HT-29 (cell line): ENCODE results near the gene RCOR1. TPM values are rescaled to one million over a fixed set of nuclear protein-coding genes. Genes with fewer than 3 reads are reported as not detected.
"Not testable (repeated sequence)": the region's sequence is repeated elsewhere in the genome, so short reads cannot be mapped to it uniquely, and the experiment has no call there.

Experiments used
- DNase-seq: peaks from one replicate; pipeline ENCODE4 v3.0.0-alpha.2; 2015; ENCODE audit warnings: low spot score
- total RNA-seq: library from RNA; depleted of rRNA; stranded (reverse); fragments of >200 nt; shearing (Covaris generic); gene quantifications from 2 replicates; pipeline ENCODE4 v1.2.3, GENCODE V29; 2014

Gene RCOR1
- total RNA-seq, 1 experiment from 2014 or later = 5.2 TPM

GRCh38 chr14:102571043-102571442, 21.4 kb upstream of the RCOR1 start:
- no peak for DNase-seq

DNA sequence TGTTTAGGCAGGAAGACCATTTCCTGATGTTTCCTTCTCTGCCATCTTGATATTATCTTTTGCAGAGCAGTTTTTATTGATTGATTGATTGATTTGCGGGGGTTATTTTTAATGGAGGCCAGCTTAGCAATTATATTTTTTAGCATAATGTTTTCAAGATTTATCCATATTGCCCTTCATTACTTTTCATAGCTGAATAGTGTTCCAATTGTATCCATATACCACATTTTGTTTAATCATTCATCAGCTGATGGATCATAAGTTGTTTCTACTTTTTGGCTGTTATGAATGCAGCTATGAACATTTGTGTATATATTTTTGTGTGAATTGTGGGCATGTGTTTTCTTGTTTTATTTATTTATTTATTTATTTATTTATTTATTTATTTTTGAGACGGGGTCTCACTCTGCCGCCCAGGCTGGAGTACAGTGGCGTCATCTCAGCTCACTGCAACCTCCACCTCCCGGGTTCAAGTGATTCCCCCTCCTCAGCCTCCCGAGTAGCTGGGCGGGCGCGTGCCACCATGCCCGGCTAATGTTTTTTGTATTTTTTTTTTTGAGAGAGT, 20.9 kb upstream of the RCOR1 start:
- no peak for DNase-seq

DNA sequence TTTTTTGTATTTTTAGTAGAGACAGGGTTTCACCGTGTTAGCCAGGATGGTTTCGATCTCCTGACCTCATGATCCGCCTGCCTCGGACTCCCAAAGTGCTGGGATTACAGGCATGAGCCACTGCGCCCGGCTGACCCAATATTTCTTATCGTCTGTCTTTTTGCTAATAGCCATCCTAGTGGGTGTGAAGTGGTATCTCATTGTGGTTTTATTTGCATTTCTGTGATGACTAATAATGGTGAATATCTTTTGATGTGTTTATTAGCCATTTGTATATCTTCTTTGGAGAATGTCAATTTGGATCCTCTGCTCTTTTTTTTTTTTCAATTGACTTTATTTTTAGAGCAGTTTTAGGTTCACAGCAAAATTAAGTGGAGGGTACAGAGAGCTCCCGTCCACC, 19.3 kb upstream of the RCOR1 start:
- not testable (repeated sequence) for DNase-seq

DNA sequence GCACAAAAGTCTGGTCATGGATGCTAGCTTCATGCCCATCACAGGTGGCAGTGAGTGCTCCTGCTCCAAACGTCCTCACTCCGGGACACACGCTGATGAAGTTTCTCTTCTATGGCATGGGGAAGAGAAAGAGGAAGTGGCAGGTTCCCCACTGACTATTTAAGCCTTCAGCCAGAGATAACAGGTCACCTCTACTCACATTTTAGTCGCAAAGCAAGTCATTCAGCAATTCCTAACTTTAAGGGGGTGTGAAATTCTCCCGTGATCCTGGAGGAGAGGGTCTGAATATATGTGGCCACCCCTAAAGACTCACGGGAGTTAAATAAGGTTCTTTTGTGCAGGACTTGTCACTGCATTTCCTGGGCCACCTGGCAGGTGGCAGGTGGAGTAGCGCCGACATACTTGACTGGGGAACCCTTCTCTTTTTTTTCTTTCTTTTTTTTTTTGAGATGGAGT, 18.8 kb upstream of the RCOR1 start:
- DNase-seq = no peak

- no peak for DNase-seq
Measured at GRCh38 chr14:102574281-102575159, 17.9 kb upstream of the RCOR1 start.

- no peak for DNase-seq
Measured at GRCh38 chr14:102575160-102575845, 17.1 kb upstream of the RCOR1 start.

DNA sequence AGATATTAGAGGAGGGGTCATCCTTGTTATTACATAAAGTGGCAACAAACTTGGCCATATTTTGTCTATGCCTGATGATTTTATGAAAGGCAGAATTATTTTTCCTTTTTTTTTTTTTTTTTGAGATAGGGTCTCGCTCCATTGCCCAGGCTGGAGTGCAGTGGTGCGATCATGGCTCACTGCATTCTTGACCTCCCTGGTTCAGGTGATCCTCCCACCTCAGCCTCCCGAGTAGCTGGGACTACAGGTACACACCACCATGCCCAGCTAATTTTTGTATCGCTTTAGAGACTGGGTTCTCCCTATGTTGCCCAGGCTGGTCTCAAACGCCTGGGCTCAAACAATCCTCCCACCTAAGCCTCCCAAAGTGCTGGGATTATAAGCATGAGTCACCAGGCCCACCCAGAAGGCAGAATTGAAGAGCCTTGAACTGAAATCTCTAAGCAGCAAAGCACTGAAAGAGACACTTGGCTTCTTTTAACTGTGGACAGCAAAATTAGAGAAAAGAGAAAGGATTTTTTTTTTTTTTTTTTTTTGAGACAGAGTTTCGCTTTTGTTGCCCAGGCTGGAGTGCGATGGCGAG, 16.5 kb upstream of the RCOR1 start:
- not testable (repeated sequence) for DNase-seq

GRCh38 chr14:102578821-102579220, 13.6 kb upstream of the RCOR1 start:
- no peak for DNase-seq

- no peak for DNase-seq
Measured at GRCh38 chr14:102579696-102580549, 12.5 kb upstream of the RCOR1 start.

DNA sequence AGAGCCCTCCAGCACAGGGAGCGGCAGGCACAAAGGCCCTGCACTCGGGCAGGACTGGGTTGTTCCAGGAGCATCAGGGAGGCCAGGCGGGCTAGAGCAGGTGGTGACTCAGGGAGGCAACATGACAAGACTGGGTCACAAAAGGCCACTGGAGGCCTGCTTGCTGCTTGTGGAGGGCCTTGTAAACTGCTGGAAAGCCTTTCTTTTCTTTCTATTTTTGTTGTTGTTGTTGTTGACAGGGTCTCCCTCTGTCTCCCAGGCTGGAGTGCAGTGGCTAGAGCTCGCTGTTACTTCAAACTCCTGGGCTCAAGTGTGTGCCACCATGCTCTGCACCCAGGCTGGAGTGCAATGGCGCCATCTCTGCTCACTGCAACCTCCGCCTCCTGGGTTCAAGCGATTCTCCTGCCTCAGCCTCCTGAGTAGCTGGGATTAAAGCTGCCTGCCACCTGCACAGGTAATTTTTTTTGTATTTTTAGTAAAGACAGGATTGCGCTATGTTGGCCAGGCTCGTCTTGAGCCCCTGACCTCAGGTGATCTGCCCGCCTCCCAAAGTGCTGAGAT, 11.8 kb upstream of the RCOR1 start:
- DNase-seq = no peak

DNA sequence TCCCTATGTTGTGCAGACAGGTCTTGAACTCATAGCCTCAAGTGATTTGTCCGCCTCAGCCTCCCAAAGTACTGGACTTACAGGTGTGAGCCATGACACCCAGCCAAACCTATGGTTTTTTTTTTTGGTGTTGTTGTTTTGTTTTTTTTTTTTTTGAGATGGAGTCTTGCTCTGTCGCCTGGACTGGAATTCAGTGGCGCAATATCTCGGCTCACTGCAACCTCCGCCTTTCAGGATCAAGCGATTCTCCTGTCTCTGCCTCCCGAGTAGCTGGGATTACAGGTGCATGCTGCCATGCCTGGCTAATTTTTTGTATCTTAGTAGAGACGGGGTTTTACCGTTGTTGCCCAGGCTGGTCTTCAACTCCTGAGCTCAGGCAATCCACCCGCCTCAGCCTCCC, 11.3 kb upstream of the RCOR1 start:
- no peak for DNase-seq

DNA sequence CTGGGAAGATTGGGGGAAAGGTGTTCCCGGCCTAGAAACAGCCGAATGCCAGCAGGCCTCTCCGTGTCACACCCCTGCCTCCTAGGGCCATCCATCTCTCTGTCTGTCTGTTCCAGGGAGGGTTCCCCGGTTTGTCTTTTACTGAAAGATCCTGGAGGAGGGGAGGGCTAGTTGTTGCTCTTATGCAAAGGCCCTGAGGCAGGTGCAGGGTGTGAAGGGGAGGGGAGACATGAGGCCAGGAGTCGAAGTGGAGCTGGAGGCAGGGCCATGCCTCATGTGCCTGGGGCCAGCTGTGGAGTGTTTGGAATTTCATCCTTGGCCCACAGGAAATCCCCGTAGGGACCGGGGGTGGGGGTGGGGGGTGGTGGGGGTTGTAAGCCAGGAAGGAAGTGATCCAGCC, 8.7 kb upstream of the RCOR1 start:
- no peak for DNase-seq

- peak; percentile 33 for DNase-seq
Measured at GRCh38 chr14:102584871-102585869, 7.3 kb upstream of the RCOR1 start.

DNA sequence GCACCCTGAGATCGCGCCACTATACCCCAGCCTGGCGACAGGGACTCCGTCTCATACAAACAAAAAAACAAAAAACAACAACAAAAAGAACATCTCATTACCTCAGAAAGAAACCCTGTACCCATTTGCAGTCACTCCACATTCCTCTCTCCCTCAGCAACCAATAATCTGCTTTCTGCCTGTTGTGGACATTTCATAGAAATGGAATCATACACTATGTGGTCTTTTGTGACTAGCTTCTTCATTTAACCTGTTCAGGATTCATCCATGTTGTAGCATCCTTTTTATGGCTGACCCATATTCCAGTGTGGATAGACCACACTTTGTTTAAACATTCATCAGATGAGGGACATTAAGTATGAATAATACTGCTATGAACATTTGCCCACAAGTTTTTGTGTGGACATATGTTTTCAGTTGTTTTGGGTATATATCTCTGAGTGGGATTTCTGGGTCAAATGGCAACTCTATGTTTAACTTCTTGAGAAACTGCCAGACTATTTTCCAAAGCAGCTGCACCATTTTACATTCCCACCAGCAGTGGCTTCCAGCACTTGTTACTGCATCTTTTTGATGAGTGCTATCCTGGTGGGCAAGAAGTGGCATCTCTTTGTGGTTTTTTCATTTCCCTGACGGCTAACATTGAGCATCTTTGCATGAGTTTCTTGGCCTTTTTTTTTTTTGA, 5.9 kb upstream of the RCOR1 start:
- DNase-seq = no peak

- DNase-seq = no peak
Measured at GRCh38 chr14:102588821-102589220, 3.6 kb upstream of the RCOR1 start.

GRCh38 chr14:102589761-102590290, 2.6 kb upstream of the RCOR1 start:
- DNase-seq = no peak

DNA sequence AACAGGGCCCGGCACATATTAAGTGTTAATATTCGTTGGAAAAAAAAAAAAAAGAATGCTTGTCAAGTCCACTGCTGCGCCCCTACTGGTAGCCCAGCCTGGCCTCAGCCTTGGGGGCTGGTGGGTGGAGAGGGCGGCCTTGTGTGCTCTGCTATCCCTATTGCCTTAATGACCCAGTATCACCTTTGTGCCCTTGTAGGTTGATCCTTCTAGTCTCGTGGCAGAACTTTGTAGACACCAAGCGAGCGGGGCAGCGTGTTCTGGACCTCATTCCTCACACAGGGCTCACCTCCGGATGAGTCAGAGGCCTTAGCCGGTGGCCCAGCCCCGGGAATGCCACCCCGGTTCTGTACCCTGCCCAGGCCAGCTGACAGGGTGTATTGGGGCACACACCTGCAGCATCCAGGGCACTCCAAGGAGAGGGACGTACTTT, 1.8 kb upstream of the RCOR1 start:
- DNase-seq = peak; percentile 57

GRCh38 chr14:102591372-102591943, 991 bp upstream of the RCOR1 start:
- DNase-seq = no peak

GRCh38 chr14:102592763-102593060, 263 bp downstream of the RCOR1 start:
- no peak for DNase-seq
